ENCODE data around the gene SHISAL2B.

- no peak for TF ChIP-seq CTCF (IDR thresholded peaks at IDR 0.05)
- no peak for TF ChIP-seq POLR2A (IDR thresholded peaks at IDR 0.05)
Measured at GRCh38 chr5:64742821-64743220, 52.5 kb downstream of the SHISAL2B start.
